Astrocyte (in vitro differentiated cells and primary cell): Measurements from ENCODE around the gene NNT. TPM values are rescaled to one million over a fixed set of nuclear protein-coding genes. Genes with fewer than 3 reads are reported as not detected.

Source experiments
- DNase-seq: peaks from one replicate; pipeline ENCODE4 v3.0.0-alpha.2; 2010; ENCODE audit warnings: low read depth
- FAIRE-seq: peaks from 2 replicates; lab custom pipeline; 2011; peaks lifted over from hg19 to GRCh38; lab: Jason Lieb, UNC
- H2AFZ ChIP-seq: 2 replicates; pipeline ENCODE4 v1.6.0; 2012; ENCODE audit warnings: low read depth, low read length, inconsistent platforms
- H3K27ac ChIP-seq: 2 replicates; pipeline ENCODE4 v1.5.1; 2011; ENCODE audit warnings: low read depth, low read length, inconsistent platforms
- H3K27me3 ChIP-seq: 2 replicates; pipeline ENCODE4 v1.6.0; 2011; ENCODE audit warnings: low read length, inconsistent platforms; ENCODE audit not compliant: insufficient read depth
- H3K36me3 ChIP-seq: 2 replicates; pipeline ENCODE4 v1.5.1; 2011; ENCODE audit warnings: low read length, inconsistent platforms; ENCODE audit not compliant: insufficient read depth
- H3K4me1 ChIP-seq: 2 replicates; pipeline ENCODE4 v1.5.1; 2011; ENCODE audit warnings: low read length, inconsistent platforms; ENCODE audit not compliant: insufficient read depth
- H3K4me2 ChIP-seq: 2 replicates; pipeline ENCODE4 v1.6.0; 2012; ENCODE audit warnings: low read length, inconsistent platforms
- H3K4me3 ChIP-seq: 2 replicates; pipeline ENCODE4 v1.5.1; 2011; ENCODE audit warnings: low read depth, mild to moderate bottlenecking, low read length, inconsistent platforms; ENCODE audit not compliant: insufficient read depth
- H3K79me2 ChIP-seq: 2 replicates; pipeline ENCODE4 v1.6.0; 2012; ENCODE audit warnings: mild to moderate bottlenecking, low read length, inconsistent platforms; ENCODE audit not compliant: insufficient read depth
- H3K9ac ChIP-seq: 2 replicates; pipeline ENCODE4 v1.6.0; 2012; ENCODE audit warnings: mild to moderate bottlenecking, low read length, inconsistent platforms
- H3K9me3 ChIP-seq: 2 replicates; pipeline ENCODE4 v1.5.1; 2012; ENCODE audit warnings: low read depth, mild to moderate bottlenecking, low read length, inconsistent platforms; ENCODE audit not compliant: insufficient read depth
- H4K20me1 ChIP-seq: 2 replicates; pipeline ENCODE4 v1.6.0; 2012; ENCODE audit warnings: low read length, inconsistent platforms; ENCODE audit not compliant: insufficient read depth
- H3K27ac Mint-ChIP-seq: one replicate; pipeline ENCODE4 v1.8.0; 2021; ENCODE audit warnings: mild to moderate bottlenecking, mixed read lengths; ENCODE audit not compliant: unreplicated experiment
- H3K27me3 Mint-ChIP-seq: one replicate; pipeline ENCODE4 v1.8.0; 2021; ENCODE audit warnings: low read depth, mixed read lengths; ENCODE audit not compliant: unreplicated experiment
- H3K36me3 Mint-ChIP-seq: one replicate; pipeline ENCODE4 v1.8.0; 2021; ENCODE audit warnings: low read depth, mixed read lengths; ENCODE audit not compliant: unreplicated experiment
- H3K4me1 Mint-ChIP-seq: one replicate; pipeline ENCODE4 v1.8.0; 2021; ENCODE audit warnings: low read depth, mixed read lengths; ENCODE audit not compliant: unreplicated experiment
- H3K4me3 Mint-ChIP-seq: one replicate; pipeline ENCODE4 v1.8.0; 2021; ENCODE audit warnings: mild to moderate bottlenecking, moderate library complexity, mixed read lengths; ENCODE audit not compliant: unreplicated experiment
- H3K9me3 Mint-ChIP-seq: one replicate; pipeline ENCODE4 v1.8.0; 2021; ENCODE audit warnings: mild to moderate bottlenecking, mixed read lengths; ENCODE audit not compliant: unreplicated experiment
- EZH2 ChIP-seq: IDR thresholded peaks from 2 replicates; pipeline ENCODE4 v1.6.1; 2012; ENCODE audit warnings: mild to moderate bottlenecking, low read length, inconsistent platforms; ENCODE audit not compliant: insufficient read depth
- total RNA-seq: library from RNA; stranded (reverse); gene quantifications from 2 replicates; pipeline ENCODE4 v1.2.1, GENCODE V29; 2021
- TF ChIP-seq, protein P1 (sequence below): IDR thresholded peaks from 2 replicates; pipeline ENCODE4 v1.5.1; 2011; ENCODE audit warnings: low read depth, mild to moderate bottlenecking, inconsistent platforms, low read length, moderate library complexity; ENCODE audit not compliant: insufficient read depth

Gene NNT
- total RNA-seq, 1 donor from 2014 or later: 44.3 TPM

GRCh38 chr5:43677253-43677652 lies 74.3 kb downstream of the NNT start:
- FAIRE-seq: no peak

GRCh38 chr5:43679214-43679613 lies 76.2 kb downstream of the NNT start:
- no peak overlapping the region for H3K4me3 ChIP-seq
- no peaks in the 10 kb centered on the region for H3K9me3 ChIP-seq
- FAIRE-seq (no peak), DNase-seq (no peak)
- H3K27me3 ChIP-seq: no peaks in the 10 kb centered on the region
- H4K20me1 ChIP-seq: no peaks in the 10 kb centered on the region
- no peaks in the 10 kb centered on the region for H3K79me2 ChIP-seq
- Mint-ChIP-seq H3K4me3 (no peak overlapping the region), H3K4me1 (peaks cover 5% of the 10 kb centered on the region), H3K27me3 (no peaks in the 10 kb centered on the region), H3K27ac (no peak overlapping the region), H3K36me3 (no peaks in the 10 kb centered on the region), H3K9me3 (no peaks in the 10 kb centered on the region)
- H3K9ac ChIP-seq: no peak overlapping the region
- H3K4me1 ChIP-seq: peaks cover 3% of the 10 kb centered on the region
- no peak overlapping the region for H3K4me2 ChIP-seq
- TF ChIP-seq, protein P1, sequence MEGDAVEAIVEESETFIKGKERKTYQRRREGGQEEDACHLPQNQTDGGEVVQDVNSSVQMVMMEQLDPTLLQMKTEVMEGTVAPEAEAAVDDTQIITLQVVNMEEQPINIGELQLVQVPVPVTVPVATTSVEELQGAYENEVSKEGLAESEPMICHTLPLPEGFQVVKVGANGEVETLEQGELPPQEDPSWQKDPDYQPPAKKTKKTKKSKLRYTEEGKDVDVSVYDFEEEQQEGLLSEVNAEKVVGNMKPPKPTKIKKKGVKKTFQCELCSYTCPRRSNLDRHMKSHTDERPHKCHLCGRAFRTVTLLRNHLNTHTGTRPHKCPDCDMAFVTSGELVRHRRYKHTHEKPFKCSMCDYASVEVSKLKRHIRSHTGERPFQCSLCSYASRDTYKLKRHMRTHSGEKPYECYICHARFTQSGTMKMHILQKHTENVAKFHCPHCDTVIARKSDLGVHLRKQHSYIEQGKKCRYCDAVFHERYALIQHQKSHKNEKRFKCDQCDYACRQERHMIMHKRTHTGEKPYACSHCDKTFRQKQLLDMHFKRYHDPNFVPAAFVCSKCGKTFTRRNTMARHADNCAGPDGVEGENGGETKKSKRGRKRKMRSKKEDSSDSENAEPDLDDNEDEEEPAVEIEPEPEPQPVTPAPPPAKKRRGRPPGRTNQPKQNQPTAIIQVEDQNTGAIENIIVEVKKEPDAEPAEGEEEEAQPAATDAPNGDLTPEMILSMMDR: no peak
- no peak for TF ChIP-seq EZH2
- H3K27ac ChIP-seq: no peak overlapping the region
- H2AFZ ChIP-seq: no peak overlapping the region
- H3K36me3 ChIP-seq: no peaks in the 10 kb centered on the region

More at GRCh38 chr5:43677253-43677652, 74.3 kb downstream of the NNT start:
- no peak for DNase-seq
- no peaks in the 10 kb centered on the region for H3K79me2 ChIP-seq
- Mint-ChIP-seq H3K27me3 (no peaks in the 10 kb centered on the region), H3K27ac (no peak overlapping the region), H3K36me3 (peaks cover 3% of the 10 kb centered on the region), H3K4me1 (peaks cover 4% of the 10 kb centered on the region), H3K4me3 (no peak overlapping the region), H3K9me3 (no peaks in the 10 kb centered on the region)
- no peak overlapping the region for H3K4me3 ChIP-seq
- peaks cover 6% of the 10 kb centered on the region for H3K4me1 ChIP-seq
- no peak overlapping the region for H3K4me2 ChIP-seq
- no peak overlapping the region for H3K27ac ChIP-seq
- no peaks in the 10 kb centered on the region for H3K36me3 ChIP-seq
- H4K20me1 ChIP-seq: no peaks in the 10 kb centered on the region
- H3K9me3 ChIP-seq: no peaks in the 10 kb centered on the region
- no peak overlapping the region for H2AFZ ChIP-seq
- no peak for TF ChIP-seq EZH2
- TF ChIP-seq, protein P1: no peak
- no peak overlapping the region for H3K9ac ChIP-seq
- H3K27me3 ChIP-seq: no peaks in the 10 kb centered on the region

GRCh38 chr5:43680286-43680685 lies 77.3 kb downstream of the NNT start:
- TF ChIP-seq, protein P1: no peak
- TF ChIP-seq EZH2: no peak
- Mint-ChIP-seq H3K4me3 (no peak overlapping the region), H3K27me3 (no peaks in the 10 kb centered on the region), H3K27ac (no peak overlapping the region), H3K36me3 (no peaks in the 10 kb centered on the region), H3K4me1 (peaks cover 2% of the 10 kb centered on the region), H3K9me3 (no peaks in the 10 kb centered on the region)
- Histone ChIP-seq H3K9me3 (no peaks in the 10 kb centered on the region), H3K4me1 (no peaks in the 10 kb centered on the region), H3K27ac (no peak overlapping the region), H3K9ac (no peak overlapping the region), H4K20me1 (no peaks in the 10 kb centered on the region), H3K79me2 (no peaks in the 10 kb centered on the region), H3K4me2 (no peak overlapping the region), H3K36me3 (no peaks in the 10 kb centered on the region), H3K4me3 (no peak overlapping the region), H2AFZ (no peak overlapping the region), H3K27me3 (no peaks in the 10 kb centered on the region)
- DNase-seq (no peak), FAIRE-seq (no peak)
